H4 (cell line): ENCODE measurements around the gene GRHL1. TPM values are rescaled to one million over a fixed set of nuclear protein-coding genes. Genes with fewer than 3 reads are reported as not detected.
"Not testable (repeated sequence)": the region's sequence is repeated elsewhere in the genome, so short reads cannot be mapped to it uniquely, and the experiment has no call there.

Experiments
- DNase-seq: peaks from one replicate; pipeline ENCODE4 v3.0.0-alpha.2; 2015; ENCODE audit warnings: low spot score
- total RNA-seq: library from RNA; depleted of rRNA; stranded (reverse); fragments of >200 nt; shearing (Covaris generic); gene quantifications from 2 replicates; pipeline ENCODE4 v1.2.3, GENCODE V29; 2014

Gene GRHL1
- total RNA-seq, 1 experiment from 2014 or later = 0.25 TPM

DNA sequence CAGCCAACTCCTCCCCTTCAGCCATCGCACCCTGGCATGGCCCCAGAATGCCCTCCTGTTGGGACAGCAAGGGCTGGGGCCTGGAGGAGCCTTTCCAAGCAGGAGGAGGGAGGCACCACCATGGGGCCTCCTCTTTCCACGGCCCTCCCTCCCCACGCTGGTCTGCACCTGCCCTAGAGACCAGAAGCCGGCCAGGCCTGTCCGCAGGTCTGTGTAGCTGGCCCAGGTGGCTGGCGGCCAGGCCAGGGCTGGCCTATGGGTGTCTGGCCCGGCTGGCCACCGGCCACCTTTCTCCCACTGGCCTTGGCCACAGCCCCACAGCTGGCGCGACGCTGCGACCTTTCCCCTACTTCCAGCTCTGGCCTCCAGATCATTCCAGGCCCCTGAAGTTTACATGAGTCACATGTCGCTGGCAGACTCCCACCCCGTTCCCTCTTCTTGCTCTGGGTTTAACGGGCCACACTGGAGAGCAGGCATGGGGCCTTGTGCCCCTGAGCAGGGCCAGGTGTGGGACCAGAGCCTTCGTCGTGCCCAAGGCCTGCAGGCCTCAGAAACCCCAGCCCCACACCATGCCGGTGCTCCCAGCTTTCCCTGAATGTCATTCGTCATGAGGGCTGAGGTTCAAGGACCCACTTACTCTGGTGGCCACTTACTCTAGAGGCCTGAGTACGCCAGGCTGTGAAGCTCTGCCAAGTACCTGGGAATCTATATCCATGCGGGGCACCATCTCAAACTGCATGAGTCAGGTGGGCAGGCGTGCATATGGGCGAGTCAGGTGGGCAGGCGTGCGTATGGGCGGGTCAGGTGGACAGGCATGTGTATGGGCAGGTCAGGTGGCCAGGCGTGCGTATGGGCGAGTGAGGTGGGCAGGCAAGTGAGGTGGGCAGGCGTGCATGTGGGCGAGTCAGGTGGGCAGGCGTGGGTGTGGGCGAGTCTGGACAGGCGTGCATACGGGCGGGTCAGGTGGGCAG lies 58.6 kb downstream of the GRHL1 start:
- DNase-seq = no peak

GRCh38 chr2:10010861-10011605 lies 59.5 kb downstream of the GRHL1 start:
- not testable (repeated sequence) for DNase-seq

- DNase-seq = not testable (repeated sequence)
Measured at GRCh38 chr2:10011606-10012325, 60.3 kb downstream of the GRHL1 start.

- DNase-seq = not testable (repeated sequence)
Measured at GRCh38 chr2:10012366-10012962, 61.0 kb downstream of the GRHL1 start.

- DNase-seq = no peak
Measured at GRCh38 chr2:10012963-10013461, 61.5 kb downstream of the GRHL1 start.

- not testable (repeated sequence) for DNase-seq
Measured at GRCh38 chr2:10013651-10014417, 62.3 kb downstream of the GRHL1 start.

DNA sequence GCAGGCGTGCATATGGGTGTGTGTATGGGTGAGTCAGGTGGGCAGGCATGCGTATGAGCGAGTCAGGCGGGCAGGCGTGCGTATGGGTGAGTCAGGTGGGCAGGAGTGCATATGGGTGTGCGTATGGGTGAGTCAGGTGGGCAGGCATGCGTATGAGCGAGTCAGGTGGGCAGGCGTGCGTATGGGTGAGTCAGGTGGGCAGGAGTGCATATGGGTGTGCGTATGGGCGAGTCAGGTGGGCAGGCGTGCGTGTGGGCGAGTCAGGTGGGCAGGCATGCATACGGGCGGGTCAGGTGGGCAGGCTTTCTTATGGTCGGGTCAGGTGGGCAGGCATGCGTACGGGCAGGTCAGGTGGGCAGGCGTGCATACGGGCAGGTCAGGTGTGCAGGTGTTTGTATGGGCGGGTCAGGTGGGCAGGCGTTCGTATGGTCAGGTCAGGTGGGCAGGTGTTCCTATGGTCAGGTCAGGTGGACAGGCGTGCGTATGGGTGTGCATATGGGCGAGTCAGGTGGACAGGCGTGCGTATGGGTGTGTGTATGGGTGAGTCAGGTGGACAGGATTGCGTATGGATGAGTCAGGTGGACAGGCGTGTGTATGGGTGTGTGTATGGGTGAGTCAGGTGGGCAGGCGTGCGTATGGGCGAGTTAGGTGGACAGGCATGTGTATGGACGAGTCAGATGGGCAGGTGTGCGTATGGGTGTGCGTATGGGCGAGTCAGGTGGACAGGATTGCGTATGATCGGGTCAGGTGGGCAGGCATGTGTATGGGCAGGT lies 63.1 kb downstream of the GRHL1 start:
- DNase-seq = no peak

DNA sequence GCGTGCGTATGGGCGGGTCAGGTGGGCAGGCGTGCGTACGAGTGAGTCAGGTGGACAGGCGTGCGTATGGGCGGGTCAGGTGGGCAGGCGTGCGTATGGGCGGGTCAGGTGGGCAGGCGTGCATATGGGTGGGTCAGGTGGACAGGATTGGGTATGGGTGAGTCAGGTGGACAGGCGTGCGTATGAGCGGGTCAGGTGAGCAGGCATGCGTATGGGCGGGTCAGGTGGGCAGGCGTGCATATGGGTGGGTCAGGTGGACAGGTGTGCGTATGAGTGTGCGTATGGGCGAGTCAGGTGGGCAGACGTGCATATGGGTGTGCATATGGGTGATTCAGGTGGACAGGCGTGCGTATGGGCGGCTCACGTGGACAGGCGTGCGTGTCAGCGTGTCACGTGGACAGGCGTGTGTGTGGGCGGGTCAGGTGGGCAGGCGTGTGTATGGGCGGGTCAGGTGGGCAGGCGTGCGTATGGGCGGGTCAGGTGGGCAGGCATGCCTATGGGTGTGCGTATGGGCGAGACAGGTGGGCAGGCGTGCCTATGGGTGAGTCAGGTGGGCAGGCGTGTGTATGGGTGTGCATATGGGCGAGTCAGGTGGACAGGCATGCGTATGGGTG lies 64.0 kb downstream of the GRHL1 start:
- not testable (repeated sequence) for DNase-seq

- DNase-seq = no peak
Measured at GRCh38 chr2:10016001-10016801, 64.7 kb downstream of the GRHL1 start.

DNA sequence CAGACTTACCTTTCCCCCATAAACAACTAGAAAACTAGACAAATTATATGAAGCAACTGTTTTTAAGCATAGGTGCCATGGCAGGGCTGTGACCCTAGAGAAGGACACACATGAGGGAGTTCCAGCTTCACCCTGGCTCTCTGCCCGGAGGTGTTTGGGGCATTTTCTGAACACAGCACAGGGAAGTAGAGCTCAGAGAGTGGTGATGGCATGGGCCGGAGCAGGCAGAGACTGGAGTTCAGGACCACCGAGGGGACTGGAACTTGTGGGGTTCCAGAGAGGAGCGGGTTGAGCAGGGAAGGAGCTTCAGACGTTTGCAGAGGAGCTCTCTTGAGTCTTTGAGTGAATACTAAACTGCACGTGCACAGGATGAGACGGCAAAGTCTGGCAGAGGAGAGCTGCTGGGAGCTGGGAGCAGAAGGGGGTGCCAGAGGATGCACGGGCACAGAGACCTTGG lies 65.3 kb downstream of the GRHL1 start:
- DNase-seq = no peak

DNA sequence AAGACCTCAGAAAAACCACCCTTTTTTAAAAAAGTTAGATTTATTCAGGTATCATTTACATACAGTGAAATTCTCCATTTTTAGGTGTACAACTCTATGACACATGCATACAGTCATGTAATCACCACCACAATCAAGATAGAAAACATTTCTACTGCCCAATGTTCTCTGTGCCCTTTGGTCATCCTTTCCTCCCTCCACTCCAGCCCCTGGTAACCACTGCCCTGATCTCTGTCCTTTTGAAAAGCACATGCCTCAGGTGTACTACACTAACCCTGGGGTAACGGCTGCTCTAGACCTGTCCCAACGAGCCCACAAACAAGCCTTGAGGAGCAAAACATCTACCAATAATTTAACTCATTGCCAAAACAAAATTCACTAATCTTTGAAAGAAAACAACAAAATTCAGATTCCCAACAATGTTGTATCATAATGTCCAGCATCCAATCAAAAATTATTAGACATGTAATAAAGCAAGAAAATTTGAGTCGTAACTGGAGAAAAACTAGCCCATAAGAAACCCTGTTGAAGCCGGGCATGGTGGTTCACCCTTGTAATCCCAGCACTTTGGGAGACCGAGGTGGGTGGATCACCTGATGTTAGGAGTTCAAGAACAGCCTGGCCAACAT lies 65.9 kb downstream of the GRHL1 start:
- no peak for DNase-seq

- no peak for DNase-seq
Measured at GRCh38 chr2:10019174-10019573, 67.7 kb downstream of the GRHL1 start.

- DNase-seq = no peak
Measured at GRCh38 chr2:10019602-10020400, 68.3 kb downstream of the GRHL1 start.

DNA sequence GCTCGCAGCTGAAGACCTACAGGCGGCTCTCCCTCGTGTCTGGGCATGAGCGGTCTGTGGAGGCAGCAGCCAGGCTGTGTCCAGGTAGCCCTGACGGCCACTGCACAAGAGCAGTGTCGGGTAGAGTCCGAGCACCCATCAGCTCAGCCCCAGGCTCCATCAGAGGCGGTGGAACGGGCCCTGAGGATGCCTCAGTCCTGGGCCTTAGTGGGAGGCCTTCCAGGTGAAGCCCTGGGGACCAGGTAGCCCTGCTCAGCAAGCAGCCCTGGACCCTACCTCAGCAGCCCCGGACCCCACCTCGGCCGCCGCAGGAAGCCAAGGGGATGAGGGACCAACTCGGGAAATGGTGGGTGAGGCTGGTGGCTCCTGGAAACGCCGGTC lies 70.5 kb downstream of the GRHL1 start:
- no peak for DNase-seq

GRCh38 chr2:10022445-10022844 lies 71.0 kb downstream of the GRHL1 start:
- no peak for DNase-seq

GRCh38 chr2:10022966-10023662 lies 71.6 kb downstream of the GRHL1 start:
- DNase-seq = no peak
